ENCODE measurements around the gene CHMP3. TPM values are rescaled to one million over a fixed set of nuclear protein-coding genes. Genes with fewer than 3 reads are reported as not detected.
"Not testable (repeated sequence)": the region's sequence is repeated elsewhere in the genome, so short reads cannot be mapped to it uniquely, and the experiment has no call there.

The CHMP3 gene
- total RNA-seq, result 93.9 TPM

DNA sequence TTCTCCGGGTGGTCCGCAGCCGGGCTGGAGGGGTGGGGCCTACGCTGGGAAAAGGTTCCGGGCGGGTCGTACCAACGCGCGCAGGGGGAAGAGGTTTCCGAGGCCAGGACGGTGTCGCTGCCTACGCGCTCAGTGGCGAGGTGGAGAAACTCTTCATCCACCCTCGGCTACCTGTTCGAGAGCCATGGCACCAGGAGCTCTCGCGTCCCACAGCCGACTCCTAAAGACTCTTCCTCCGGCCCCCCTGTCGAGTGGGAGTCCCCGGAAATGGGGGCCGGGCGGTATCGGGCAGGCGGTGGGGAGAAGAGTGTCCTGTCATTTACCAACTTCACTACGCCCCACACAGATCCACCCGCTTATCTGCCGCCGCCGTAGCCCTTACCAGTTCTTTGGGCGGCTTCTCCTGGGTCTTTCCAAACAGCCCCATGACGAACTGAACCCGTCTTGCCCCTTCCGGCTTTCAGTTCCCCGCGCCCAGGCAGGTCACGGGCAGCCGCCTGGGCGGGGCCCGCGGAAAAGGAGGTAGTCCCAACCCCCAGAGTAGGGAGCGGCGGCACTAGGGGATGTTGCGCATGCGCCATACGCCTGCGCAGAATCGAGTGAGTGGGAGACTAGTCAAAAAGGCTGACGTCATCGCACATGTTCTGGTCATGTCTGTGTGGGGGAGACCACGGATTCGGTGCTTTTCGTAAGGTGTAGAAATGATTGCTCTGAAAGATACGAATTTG lies at the start of gene CHMP3:
Gene CHMP3, minus strand, starts transcription at position 522 of the 728 bp plus-strand sequence. Its CDS starts 95 bp downstream, at position 427.
- peak; percentile 99 for ATAC-seq

GRCh38 chr2:86610871-86611270 lies 47.6 kb upstream of the CHMP3 start:
- no peak for ATAC-seq

DNA sequence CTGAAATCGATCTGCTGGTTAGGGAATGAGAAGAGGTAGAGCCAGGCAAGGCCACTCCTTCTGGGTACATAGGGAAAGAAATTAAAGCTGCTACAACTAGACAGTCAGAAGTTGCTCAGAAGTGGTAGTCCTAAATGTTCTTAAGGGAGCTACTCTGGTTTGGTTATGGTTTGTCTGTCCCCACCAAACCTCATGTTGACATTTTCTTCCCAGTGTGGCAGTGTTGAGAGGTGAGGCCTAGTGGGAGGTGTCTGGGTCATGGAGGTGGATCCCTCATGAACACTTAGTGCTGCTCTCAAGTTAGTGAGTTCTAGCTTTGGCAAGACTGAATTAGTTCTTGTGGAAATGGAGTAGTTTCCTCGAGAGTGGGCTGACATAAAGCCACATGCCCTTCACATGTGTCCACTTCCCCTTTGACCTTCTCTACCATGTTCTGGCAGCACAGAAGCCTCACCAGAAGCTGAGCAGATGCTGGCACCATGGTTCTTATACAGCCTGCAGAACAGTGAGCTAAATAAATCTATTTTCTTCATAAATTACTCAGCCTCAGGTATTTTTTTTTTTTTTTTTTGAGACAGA lies 45.7 kb upstream of the CHMP3 start:
- no peak for ATAC-seq

DNA sequence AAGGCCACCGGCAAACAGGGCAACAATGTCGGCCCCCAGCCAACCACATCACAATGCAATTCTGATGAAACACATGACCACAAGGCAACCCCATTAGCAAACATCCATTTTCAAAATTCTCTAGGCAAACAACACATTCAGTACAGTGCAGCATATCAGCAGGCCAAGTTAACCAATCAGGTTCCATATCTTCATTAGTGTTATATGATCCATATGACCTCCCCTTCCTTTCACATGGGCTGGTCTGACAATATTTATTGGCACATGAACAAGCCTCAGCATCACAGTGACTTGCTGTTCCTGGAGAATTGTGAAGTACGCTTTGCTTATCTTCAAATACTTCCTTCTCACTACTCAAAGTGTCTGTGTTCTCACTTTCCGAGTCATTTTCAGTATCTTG lies 40.7 kb upstream of the CHMP3 start:
- ATAC-seq, result no peak

DNA sequence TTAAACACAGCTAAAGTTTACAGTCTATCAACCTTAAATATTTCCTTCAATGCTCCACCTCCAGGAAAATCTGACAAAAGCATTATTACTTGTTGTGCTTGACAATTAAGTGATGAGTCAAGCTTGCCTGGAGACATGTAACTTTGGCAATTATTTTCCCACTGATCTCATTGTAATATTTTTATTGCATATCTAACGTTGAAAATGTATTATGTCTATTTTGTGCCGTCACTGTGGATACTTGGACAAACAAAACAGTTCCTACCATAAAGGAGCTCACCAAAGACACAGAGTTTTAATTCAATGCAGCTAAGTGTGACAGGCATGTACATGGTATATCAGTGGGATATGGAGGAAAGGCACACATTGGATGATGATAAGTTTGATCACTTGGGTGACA lies 35.7 kb upstream of the CHMP3 start:
- no peak for ATAC-seq

- ATAC-seq, result no peak
Measured at GRCh38 chr2:86596118-86596517, 32.9 kb upstream of the CHMP3 start.

- no peak for ATAC-seq
Measured at GRCh38 chr2:86593266-86593665, 30.0 kb upstream of the CHMP3 start.

DNA sequence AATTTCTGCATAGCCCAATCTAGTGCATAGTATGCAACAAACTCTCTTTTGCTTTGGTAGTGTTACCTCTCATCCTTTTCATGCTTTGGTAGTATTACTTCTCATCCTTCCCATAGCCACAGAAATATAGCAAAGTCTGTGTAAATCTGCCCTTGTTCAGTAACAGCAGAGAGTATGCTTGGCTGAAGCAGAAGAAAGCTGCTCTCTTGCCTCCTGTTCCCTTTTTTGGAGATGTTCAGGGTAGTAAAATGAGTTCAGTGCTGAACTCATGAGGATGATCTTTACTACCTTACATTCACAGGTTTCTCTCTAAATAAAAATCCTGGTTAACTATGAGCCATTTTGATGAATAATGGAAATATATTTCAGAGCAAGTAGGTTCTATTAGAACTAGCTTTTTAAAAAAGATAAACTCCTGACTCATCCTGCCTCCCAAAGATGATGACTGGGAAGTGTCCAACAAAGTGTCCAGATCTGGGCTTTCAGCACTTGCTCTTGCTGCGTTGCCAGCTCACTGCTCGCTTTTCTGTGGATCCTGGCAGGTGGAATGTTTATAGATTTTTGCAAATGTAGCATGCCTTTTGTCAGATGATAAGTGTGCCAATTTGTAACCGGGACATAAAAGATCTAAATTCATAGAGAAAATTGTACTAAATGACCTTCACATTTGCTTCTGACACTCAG lies 29.4 kb upstream of the CHMP3 start:
- no peak for ATAC-seq

GRCh38 chr2:86589701-86590100 lies 26.5 kb upstream of the CHMP3 start:
- not testable (repeated sequence) for ATAC-seq

GRCh38 chr2:86584151-86584913 lies 21.1 kb upstream of the CHMP3 start:
- ATAC-seq, result no peak

- no peak for ATAC-seq
Measured at GRCh38 chr2:86580560-86580959, 17.3 kb upstream of the CHMP3 start.

- no peak for ATAC-seq
Measured at GRCh38 chr2:86577817-86578456, 14.7 kb upstream of the CHMP3 start.

DNA sequence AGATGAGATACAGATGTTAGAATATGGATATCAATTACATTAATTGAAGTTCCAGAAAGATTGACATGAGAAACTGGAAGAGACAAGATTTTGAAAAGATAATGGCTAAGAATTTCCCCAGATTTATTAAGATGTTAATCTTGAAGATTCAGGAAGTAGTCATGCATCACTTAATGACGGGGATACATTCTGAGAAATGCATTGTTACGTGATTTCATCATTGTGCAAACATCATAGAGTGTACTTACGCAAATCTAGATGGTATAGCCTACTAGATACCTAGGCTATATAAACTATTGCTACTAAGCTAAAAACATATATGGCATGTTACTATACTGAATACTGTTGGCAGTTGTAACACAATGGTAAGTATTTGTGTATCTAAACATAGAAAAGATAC lies 6.8 kb upstream of the CHMP3 start:
- no peak for ATAC-seq

- no peak for ATAC-seq
Measured at GRCh38 chr2:86566821-86567190, 3.6 kb upstream of the CHMP3 start.

DNA sequence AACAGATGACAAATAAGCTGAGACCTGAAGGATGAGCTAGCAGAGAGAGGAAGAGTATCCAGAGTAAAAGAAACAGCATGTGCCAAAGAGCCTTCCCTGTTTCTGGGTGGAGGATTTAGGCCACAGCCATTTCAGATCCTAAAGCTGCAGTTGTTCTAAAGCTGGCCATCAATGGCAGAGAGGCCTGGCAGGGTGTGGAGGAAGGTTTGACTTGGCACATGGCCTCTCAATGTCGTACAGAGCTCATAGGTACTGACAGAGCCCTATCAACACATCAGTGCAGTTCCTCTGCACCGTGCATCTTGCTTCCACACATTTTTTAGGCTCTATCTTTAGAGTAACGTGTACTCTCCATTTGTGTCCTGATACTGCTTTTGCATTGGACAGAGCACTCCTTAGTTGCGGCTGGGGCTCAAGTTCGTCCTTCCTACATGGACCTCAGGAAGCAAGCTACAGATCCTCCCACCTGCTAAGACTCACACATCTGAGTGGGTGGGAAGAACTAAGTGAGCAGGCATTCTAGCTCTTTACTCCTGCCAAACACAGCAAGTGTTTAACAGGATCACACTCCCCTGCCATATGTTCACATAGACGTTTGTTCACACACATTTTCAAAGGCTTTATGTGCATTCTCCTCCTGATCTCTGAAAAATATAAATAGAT lies 3.0 kb upstream of the CHMP3 start:
- no peak for ATAC-seq

DNA sequence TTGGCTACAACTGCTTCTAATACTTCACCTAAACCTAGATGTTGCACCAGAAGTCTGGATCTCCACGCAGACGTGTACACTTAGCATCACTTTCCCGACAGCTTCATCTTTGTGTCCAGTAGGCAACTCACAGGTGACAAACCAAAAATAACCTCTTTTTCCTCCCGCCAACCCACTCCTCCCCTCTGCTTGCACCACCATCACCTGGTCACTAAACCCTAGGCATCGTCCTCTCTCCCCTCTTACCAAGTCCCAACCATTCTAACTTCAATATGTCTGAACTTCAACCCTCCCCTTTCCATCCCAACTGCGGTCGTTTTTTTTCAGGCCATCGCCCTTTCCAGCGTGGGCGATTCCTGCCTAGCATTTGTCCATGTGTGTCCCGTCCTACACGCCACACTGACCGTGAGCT lies 413 bp upstream of the CHMP3 start:
- ATAC-seq, result no peak

- peak; percentile 44 for ATAC-seq
Measured at GRCh38 chr2:86562485-86562921, 740 bp downstream of the CHMP3 start.

DNA sequence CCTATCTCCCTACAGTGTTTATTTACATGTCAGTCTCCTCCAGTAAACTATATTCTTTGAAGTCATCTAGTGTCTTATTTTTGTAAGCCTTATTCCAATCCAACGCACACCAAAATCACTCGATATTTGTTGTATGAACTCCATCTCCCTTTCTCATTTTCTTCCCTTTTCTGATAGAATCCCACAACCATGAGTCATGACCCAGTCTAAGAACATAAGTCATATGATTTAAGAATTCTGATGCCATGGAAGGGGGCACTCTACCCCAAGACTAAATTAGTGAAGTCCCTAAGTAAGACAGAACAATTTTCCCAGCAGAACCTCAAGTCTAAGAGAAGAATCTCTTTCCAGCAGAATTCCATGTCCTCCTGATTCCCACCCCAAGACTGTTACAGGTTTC lies 5.4 kb downstream of the CHMP3 start:
- no peak for ATAC-seq

- no peak for ATAC-seq
Measured at GRCh38 chr2:86556508-86556907, 6.7 kb downstream of the CHMP3 start.

DNA sequence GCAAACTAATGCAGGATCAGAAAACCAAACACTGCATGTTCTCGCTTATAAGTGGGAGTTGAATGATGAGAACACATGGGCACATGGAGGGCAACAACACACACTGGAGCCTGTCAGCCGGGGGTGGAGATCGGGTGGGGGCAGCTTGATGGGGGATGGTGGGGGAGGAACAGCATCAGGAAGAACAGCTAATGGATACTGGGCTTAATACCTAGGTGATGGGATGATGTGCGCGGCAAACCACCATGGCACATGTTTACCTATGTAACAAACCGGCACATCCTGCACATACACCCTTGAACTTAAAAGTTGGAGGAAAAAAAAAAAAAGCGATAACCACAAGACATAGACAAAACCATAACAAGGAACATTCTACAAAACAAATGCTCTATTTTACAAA lies 10.4 kb downstream of the CHMP3 start:
- no peak for ATAC-seq

DNA sequence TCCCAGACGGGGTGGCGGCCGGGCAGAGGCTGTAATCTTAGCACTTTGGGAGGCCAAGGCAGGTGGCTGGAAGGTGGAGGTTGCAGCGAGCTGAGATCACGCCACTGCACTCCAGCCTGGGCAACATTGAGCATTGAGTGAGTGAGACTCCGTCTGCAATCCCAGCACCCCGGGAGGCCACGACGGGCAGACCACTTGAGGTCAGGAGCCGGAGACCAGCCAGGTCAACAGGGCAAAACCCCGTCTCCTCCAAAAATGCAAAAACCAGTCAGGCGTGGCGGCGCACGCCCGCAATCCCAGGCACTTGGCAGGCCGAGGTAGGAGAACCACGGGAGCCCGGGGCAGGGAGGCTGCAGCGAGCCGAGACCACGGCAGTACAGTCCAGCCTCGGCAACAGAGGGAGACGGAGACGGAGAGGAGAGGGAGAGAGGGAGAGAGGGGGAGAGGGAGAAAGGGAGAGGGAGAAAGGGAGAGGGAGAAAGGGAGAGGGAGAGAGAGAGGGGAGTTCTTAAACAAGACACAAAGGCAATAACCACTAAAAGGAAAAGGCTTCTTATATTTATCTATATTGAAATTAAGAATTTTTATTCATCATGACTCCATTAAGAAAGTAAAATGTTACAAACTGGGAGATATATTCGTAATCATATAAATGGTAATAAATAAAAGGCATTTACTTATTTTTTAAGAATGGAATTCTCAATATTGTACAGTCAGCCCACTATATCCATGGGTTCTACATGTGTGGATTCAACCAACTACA lies 13.1 kb downstream of the CHMP3 start:
- not testable (repeated sequence) for ATAC-seq
